HFF-Myc (cell line): ENCODE measurements around the gene HYDIN.
"Not testable (repeated sequence)": the region's sequence is repeated elsewhere in the genome, so short reads cannot be mapped to it uniquely, and the experiment has no call there.

Experiments
- DNase-seq: peaks from one replicate; pipeline ENCODE4 v3.0.0-alpha.2; 2011; ENCODE audit warnings: low read depth; ENCODE audit errors: extremely low read depth
- H3K4me3 ChIP-seq: replicated peaks from 2 replicates; pipeline ENCODE4 v1.5.1; 2011; ENCODE audit warnings: low read depth, mild to moderate bottlenecking, control low read depth, low read length
- CTCF ChIP-seq: IDR thresholded peaks from 2 replicates; pipeline ENCODE4 v1.5.1; 2012; ENCODE audit warnings: mild to moderate bottlenecking, low read depth, low read length, control low read depth; ENCODE audit errors: missing control alignments

Gene HYDIN

GRCh38 chr16:70882311-70882710 lies 348.2 kb downstream of the HYDIN start:
- not testable (repeated sequence) for H3K4me3 ChIP-seq, DNase-seq

GRCh38 chr16:70877895-70878294 lies 352.6 kb downstream of the HYDIN start:
- not testable (repeated sequence) for H3K4me3 ChIP-seq, DNase-seq

GRCh38 chr16:70876442-70876841 lies 354.1 kb downstream of the HYDIN start:
- DNase-seq, H3K4me3 ChIP-seq: not testable (repeated sequence)

GRCh38 chr16:70864698-70865097 lies 365.8 kb downstream of the HYDIN start:
- not testable (repeated sequence) for DNase-seq, H3K4me3 ChIP-seq

- DNase-seq, H3K4me3 ChIP-seq: not testable (repeated sequence)
Measured at GRCh38 chr16:70861996-70862395, 368.5 kb downstream of the HYDIN start.

GRCh38 chr16:70851299-70851698 lies 379.2 kb downstream of the HYDIN start:
- DNase-seq, H3K4me3 ChIP-seq: not testable (repeated sequence)

GRCh38 chr16:70823498-70824118 lies 406.9 kb downstream of the HYDIN start:
- DNase-seq, H3K4me3 ChIP-seq: not testable (repeated sequence)

- not testable (repeated sequence) for H3K4me3 ChIP-seq, DNase-seq
Measured at GRCh38 chr16:70822734-70823133, 407.8 kb downstream of the HYDIN start.

- H3K4me3 ChIP-seq, DNase-seq: not testable (repeated sequence)
Measured at GRCh38 chr16:70818088-70818487, 412.4 kb downstream of the HYDIN start.

GRCh38 chr16:70809392-70810060 lies 421.0 kb downstream of the HYDIN start:
- TF ChIP-seq CTCF = no peak
- no peak for DNase-seq
- H3K4me3 ChIP-seq = no peak overlapping the region

GRCh38 chr16:70808371-70808770 lies 422.2 kb downstream of the HYDIN start:
- H3K4me3 ChIP-seq = no peak overlapping the region
- no peak for DNase-seq
- TF ChIP-seq CTCF = peak; percentile 31

- H3K4me3 ChIP-seq = no peak overlapping the region
- no peak for TF ChIP-seq CTCF
- DNase-seq = no peak
Measured at GRCh38 chr16:70805787-70806186, 424.7 kb downstream of the HYDIN start.
